GM18508 (cell line): ENCODE data around the gene SLAMF8.

Experiments
- ATAC-seq: cut with Tn5 transposase; IDR thresholded peaks from one replicate; pipeline ENCODE4 v1.9.1; 2021; ENCODE audit warnings: moderate number of reproducible peaks; ENCODE audit not compliant: insufficient read depth, unreplicated experiment

SLAMF8 gene

GRCh38 chr1:159826441-159827101 lies at the start of gene SLAMF8:
Gene SLAMF8, plus strand, starts transcription at chr1:159826873. Its CDS starts 26 bp downstream, at chr1:159826899.
- ATAC-seq, result no peak

- no peak for ATAC-seq
Observed at GRCh38 chr1:159778266-159778665, 48.4 kb upstream of the SLAMF8 start.

DNA sequence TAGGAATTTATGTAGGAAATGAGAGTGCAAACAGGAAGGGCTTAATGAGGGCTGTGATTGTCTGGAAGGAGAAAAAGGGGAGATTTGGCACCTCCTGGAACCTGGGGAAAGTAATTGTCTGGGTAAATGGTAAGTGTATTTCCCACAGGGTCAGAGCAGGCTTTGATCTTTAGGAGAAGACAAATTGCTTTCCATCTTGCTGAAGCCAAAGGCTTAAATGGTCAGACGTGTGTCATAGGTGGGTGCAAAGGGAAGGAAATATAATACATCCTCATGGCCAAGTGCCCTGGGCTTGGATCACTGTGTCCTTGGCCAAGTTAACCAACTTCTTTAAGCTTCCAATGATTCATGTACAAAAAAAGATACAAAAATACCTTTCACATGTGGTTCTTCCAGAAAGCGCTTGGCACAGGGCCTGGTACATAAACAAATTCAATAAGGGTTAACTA lies 47.2 kb upstream of the SLAMF8 start:
- no peak for ATAC-seq

- peak; percentile 93 for ATAC-seq
Observed at GRCh38 chr1:159780583-159781582, 45.8 kb upstream of the SLAMF8 start, which contains the start of gene DUSP23. Gene DUSP23, plus strand, starts transcription at chr1:159780962. Its CDS starts 139 bp downstream, at chr1:159781101.

DNA sequence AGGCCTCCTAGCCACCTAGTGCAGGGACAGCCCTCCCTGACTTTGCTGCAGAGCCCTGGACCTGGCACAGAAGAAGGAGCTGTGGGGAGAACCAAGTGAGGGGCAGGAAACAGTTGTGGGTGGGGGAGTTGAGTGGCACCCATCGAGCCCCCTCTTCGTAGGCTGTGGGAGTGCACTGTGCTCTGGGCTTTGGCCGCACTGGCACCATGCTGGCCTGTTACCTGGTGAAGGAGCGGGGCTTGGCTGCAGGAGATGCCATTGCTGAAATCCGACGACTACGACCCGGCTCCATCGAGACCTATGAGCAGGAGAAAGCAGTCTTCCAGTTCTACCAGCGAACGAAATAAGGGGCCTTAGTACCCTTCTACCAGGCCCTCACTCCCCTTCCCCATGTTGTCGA lies 44.7 kb upstream of the SLAMF8 start:
- ATAC-seq, result no peak

DNA sequence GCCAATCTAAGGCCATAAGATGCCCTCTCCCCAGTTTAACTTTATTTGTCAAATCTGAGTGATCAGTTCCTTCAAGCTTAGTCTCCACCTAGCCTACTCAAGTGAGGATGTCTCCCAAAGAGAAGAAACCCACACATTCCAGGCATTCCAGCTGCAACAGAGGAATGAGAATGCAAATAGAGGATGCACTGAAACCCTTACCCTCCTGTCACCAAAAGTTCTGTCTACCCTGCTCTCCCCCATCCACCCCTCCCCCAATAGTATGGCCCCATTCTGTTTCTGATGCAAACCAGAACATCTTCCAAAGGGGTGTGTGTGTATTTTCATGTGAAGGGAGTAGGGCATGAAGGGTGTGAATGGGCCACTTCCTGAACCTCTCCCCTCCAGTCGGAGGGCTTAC lies 42.9 kb upstream of the SLAMF8 start:
- ATAC-seq, result no peak

GRCh38 chr1:159786465-159786864 lies 40.2 kb upstream of the SLAMF8 start:
- no peak for ATAC-seq

- ATAC-seq, result no peak
Observed at GRCh38 chr1:159786966-159787365, 39.7 kb upstream of the SLAMF8 start.

DNA sequence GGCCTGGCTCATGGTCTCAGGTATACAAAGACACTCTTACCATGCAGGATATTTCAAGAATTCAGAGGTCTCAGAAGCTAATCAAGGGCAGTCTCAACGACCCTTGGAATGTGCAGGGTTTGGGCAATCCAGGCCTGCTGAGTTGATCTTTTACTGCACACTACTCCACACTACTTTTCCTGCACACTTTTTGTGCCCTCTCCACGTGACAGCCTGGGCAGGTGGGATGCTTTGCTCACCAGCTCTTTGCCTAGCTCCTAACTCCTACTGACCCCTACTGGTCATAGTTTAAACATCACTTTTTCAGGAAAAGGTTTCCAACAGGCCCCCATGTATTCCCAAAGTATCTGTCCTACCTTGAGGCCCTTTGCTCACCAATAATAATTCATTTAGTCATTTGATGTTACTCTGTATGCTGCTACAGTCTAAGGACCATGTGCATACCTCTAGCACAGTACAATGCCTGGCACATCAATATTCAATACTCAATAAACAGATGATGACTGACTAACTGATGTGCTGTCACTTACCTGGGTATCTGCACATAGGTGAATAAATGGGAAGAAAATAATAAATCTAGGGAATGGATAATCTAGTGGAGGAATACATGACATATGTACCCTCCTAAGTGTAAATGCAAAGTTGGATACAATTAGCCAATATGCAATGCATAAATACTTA lies 36.3 kb upstream of the SLAMF8 start:
- ATAC-seq, result no peak

DNA sequence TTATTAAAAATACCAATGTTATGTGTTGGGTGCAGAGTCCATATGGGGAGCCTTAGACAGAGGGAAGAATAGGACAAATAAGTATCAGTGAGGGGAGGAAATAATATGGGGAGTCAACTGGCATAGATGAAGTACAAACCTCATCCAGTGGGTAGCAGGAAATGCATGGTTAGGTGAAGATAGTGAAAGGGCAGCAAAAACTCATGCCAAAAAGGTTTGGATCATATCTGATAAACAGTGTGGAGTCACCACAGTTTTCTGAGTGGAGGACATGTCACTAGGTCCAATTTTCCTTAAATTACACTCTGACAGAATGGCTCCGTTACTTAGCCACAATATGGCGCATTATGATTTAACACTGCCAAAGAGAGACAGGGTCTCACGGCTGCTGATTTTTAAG lies 35.6 kb upstream of the SLAMF8 start:
- ATAC-seq, result no peak

GRCh38 chr1:159791461-159791860 lies 35.2 kb upstream of the SLAMF8 start:
- no peak for ATAC-seq

DNA sequence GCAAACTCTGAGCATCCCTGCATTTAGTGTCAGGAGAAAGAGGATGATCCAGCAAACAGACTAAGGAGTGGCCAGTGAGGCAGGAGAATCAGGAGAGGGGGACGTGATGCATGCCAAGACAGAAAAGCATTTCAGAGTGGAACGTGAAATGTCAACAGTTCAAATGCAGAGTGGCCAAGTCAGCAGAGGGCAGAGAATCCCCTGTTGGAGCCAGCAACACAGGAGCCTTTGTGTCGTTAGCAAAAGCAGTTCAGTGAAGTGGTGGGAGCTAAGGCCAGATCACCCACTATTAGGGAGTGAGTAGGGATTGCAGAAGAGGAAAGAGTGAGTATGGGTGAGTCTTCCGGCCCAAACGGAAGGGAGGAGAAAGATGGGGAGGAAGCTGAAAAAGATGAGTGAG lies 31.1 kb upstream of the SLAMF8 start:
- no peak for ATAC-seq

- ATAC-seq, result no peak
Observed at GRCh38 chr1:159798893-159799292, 27.8 kb upstream of the SLAMF8 start.

- ATAC-seq, result no peak
Observed at GRCh38 chr1:159799446-159799985, 27.2 kb upstream of the SLAMF8 start.

DNA sequence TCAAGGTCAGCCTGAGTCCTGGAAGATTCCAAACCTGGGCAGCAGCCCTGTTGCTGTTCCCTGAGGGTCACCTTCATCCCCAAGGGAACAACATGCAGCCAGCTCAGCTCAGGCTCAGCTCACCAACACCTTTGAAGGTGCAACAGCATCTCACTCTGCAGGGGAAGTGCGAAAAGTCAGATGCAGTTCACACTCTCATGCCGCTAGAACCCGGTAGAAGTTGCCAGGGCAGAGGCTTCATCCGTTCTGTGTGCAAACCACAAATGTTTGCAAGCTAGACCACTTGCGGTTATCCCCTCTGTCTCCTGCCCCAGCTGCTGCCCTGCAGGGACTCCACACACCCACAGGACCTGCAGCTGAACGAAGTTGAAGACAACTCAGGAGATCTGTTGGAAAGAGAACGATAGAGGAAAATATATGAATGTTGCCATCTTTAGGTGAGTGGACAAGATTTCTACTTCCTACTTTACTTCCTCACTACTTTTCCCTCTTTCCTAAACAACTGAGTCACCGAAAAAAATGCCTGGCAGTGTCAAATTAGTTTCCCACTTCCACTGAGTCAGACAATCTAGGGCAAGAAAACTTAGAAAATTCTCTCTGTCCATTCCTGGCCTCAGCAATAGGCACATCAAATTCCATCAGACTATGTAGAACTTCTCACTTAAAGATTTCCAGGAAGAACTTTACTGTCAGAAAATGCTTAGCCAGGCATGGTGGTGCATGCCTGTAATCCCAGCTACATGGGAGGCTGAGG lies 26.3 kb upstream of the SLAMF8 start:
- ATAC-seq, result no peak

- no peak for ATAC-seq
Observed at GRCh38 chr1:159802111-159802510, 24.6 kb upstream of the SLAMF8 start, which contains the start of gene FCRL6. Gene FCRL6, plus strand, starts transcription at chr1:159802360. Its CDS starts 65 bp downstream, at chr1:159802425.

DNA sequence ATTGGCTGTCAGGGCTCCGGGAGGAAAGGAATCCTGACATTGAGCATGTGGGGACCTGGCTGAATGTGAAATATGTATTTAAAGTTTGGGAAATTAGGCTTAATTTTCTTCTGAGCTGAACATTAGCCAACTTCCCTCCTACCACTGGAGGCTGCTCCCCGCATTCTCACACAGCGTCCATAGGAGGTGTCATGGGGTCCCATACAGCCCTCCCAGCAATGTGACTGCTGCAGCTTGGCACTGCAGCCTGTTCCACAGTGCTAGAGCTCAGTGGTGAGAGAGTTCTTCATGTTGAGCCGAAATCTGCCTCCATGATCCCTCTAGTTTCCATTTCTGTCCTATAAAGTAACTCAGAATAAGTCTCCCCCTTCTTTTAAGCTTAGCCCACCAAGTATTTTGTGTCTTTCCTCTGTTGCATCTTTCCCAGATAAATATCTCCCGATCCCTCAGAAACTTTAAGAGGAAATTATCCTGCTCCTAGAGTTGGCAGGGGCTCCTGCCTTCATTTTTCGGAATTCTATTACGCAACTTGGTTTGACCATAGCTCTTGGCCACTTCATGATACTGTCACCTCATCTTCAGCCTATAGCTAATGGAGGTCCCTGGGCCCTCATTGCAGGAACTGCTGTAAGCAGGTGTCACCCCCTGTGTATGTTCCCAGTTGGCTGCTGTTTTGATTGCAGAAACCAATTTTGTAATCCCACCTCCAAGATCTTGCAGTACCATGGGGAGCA lies 22.6 kb upstream of the SLAMF8 start:
- no peak for ATAC-seq

DNA sequence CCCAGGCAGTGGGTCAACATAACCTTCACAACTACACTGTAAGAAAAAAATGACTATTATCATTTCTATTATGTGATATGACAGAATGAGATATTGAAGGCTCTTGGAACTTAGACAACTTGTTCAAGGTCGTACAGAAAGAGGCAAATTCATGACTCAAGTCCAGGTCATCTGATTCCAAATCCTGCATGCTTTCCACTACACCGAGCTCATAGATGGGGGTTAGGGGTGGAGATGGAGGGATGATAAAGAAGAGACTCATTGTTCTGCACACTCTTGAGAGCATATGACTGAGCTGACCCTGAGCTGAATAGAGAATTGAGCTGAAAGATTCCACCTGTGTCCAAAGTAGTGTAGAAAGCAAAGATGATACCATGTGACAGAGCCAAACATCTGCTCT lies 21.7 kb upstream of the SLAMF8 start:
- ATAC-seq, result no peak

DNA sequence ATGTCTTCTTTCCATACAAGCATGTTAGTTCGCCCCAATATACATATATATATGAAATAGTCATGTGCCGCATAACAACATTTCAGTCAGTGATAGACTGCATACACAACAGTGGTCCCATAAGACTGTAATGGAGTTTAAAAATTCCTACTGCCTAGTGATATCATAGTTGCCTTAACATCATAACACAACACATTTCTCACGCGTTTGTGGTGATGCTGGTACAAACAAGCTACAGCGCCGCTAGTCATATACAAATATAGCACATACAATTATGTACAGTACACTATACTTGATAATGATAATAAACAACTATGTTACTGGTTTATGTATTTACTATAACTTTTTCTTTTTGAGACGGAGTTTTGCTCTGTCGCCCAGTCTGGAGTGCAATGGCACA lies 10.7 kb upstream of the SLAMF8 start:
- ATAC-seq, result no peak
